ENCODE data around the gene ENO1. TPM values are rescaled to one million over a fixed set of nuclear protein-coding genes. Genes with fewer than 3 reads are reported as not detected.

Gene ENO1
- total and polyA plus RNA-seq, 2 of the 8 experiments (the other 6 are each of a cell fraction or from before 2014, with no cell fraction given), result 1,763 to 2,117 TPM

GRCh38 chr1:8866173-8866791 is 12.2 kb downstream of the ENO1 start:
- FAIRE-seq (no peak), DNase-seq (ENCODE audit: low read depth in 1 of 2, low spot score in 2 of 2) (no peak)
- no peak overlapping the region for H4K5ac ChIP-seq (ENCODE audit: insufficient read length, low read depth, low read length)
- H2AK5ac ChIP-seq (ENCODE audit: low read depth, low read length), result no peak overlapping the region
- TF ChIP-seq POLR2A (IDR thresholded peaks at IDR 0.05; ENCODE audit: control extremely low read depth in 1 of 2, low read depth in 2 of 2, low read length in 2 of 2), result peak in 1 of 2 experiments; percentile 9; a peak in 1 of 3 replicates
- TF ChIP-seq RNF2 (IDR thresholded peaks at IDR 0.05; ENCODE audit: borderline replicate concordance, low read depth, low read length, missing control alignments, poor library complexity, severe bottlenecking), result no peak
- TF ChIP-seq BRCA1 (IDR thresholded peaks at IDR 0.05; ENCODE audit: low read depth, low read length), result no peak
- no peak for TF ChIP-seq TAF7 (optimal IDR thresholded peaks at IDR 0.05; ENCODE audit: borderline replicate concordance, low read depth, low read length)
- TF ChIP-seq SRF (IDR thresholded peaks at IDR 0.05; ENCODE audit: low read depth, low read length), result no peak
- TF ChIP-seq CBX8 (IDR thresholded peaks at IDR 0.05; ENCODE audit: borderline replicate concordance, low read depth, low read length), result no peak
- no peak for TF ChIP-seq EZH2 (IDR thresholded peaks at IDR 0.05; ENCODE audit: low read depth, low read length, severe bottlenecking)
- TF ChIP-seq RBBP5 (IDR thresholded peaks at IDR 0.05; ENCODE audit: borderline replicate concordance, low read depth, low read length), result no peak
- TF ChIP-seq SP1 (IDR thresholded peaks at IDR 0.05; ENCODE audit: low read depth, low read length), result peak; percentile 42; the same call in 1 of the 2 replicates
- H3K27me3 ChIP-seq (replicated peaks in 1 of 4; ENCODE audit: control insufficient read depth in 3 of 4, extremely low read depth in 1 of 4, insufficient read depth in 3 of 4, low read length in 3 of 4), result no peaks in the 10 kb centered on the region
- CTCF ChIA-PET (ENCODE audit: partially characterized antibody), result interaction anchor here (0.7 to 5.7 kb wide), 9 partner anchors 8 to 140 kb away, joined by 3 to 59 read pairs (median 8); partner anchors contain the start of gene ENO1
- peaks cover 4% of the 10 kb centered on the region; the same call in 1 of the 2 replicates for H3K79me1 ChIP-seq (ENCODE audit: low read depth, low read length)
- no peaks in the 10 kb centered on the region for H3K9me3 ChIP-seq (ENCODE audit: insufficient read depth in 2 of 2, low read depth in 1 of 2, low read length in 1 of 2)
- peaks cover 0 to 13% (median 4%) of the 10 kb centered on the region in 4 experiments; a peak in 5 of 7 replicates for H3K4me1 ChIP-seq (replicated peaks in 1 of 4; ENCODE audit: control insufficient read depth in 3 of 4, insufficient read depth in 4 of 4, low read length in 3 of 4)
- H3K36me3 ChIP-seq (ENCODE audit: control insufficient read depth in 2 of 4, insufficient read depth in 4 of 4, low read length in 3 of 4), result peaks cover 73 to 100% (median 94%) of the 10 kb centered on the region in 4 experiments
- no peak overlapping the region for H2BK12ac ChIP-seq (ENCODE audit: low read depth, low read length)
- no peak overlapping the region for H3K18ac ChIP-seq (ENCODE audit: extremely low read depth, low read length)
- WGBS, 2 experiments (ENCODE audit: extremely low coverage in 1 of 2, insufficient coverage in 1 of 2, insufficient read length in 1 of 2, insufficient replicate concordance in 2 of 2, low coverage in 1 of 2, low lambda C conversion rate in 2 of 2, missing lambda C conversion rate in 1 of 2), result 89% methylated on average over 10 of the region's 10 CpGs; no CpG with 5 or more reads in 1 of the 2 experiments
- no peak overlapping the region for H2BK5ac ChIP-seq (ENCODE audit: low read depth, low read length)
- no peak overlapping the region for H3K9ac ChIP-seq (replicated peaks in 1 of 4; ENCODE audit: extremely low read depth in 1 of 4, low read depth in 3 of 4, low read length in 3 of 4)
- no peak overlapping the region for H3K4me3 ChIP-seq (ENCODE audit: extremely low read depth in 1 of 4, insufficient read depth in 2 of 4, low read depth in 3 of 4, low read length in 4 of 4)
- no peak overlapping the region for H3K4me2 ChIP-seq (ENCODE audit: insufficient read depth in 1 of 2, low read depth in 2 of 2, low read length in 2 of 2)
- POLR2A ChIA-PET (ENCODE audit: partially characterized antibody), result interaction anchor here (0.9 to 39.6 kb wide), 6 partner anchors 3 to 202 kb away, joined by 3 to 880 read pairs (median 4); partner anchors contain the start of gene ENO1
- peaks cover 36 to 45% of the 10 kb centered on the region in 2 experiments for H4K20me1 ChIP-seq (replicated peaks in 1 of 2; ENCODE audit: control insufficient read depth in 1 of 2, insufficient read depth in 2 of 2, low read length in 2 of 2)
- H3K56ac ChIP-seq (replicated peaks; ENCODE audit: insufficient read length, low read depth, low read length), result no peak overlapping the region
- H2BK120ac ChIP-seq (replicated peaks; ENCODE audit: low read depth, low read length), result no peak overlapping the region
- H3K23ac ChIP-seq (ENCODE audit: insufficient read length), result no peak overlapping the region
- no peak overlapping the region for H2BK20ac ChIP-seq (ENCODE audit: low read length)
- no peak overlapping the region for H2AFZ ChIP-seq (ENCODE audit: low read length)
- no peak overlapping the region for H4K91ac ChIP-seq (replicated peaks; ENCODE audit: insufficient read length, low read length)
- no peak overlapping the region for H3K27ac ChIP-seq (ENCODE audit: low read depth, low read length)
- H2BK15ac ChIP-seq (ENCODE audit: low read length), result no peak overlapping the region
- peaks cover 0 to 25% of the 10 kb centered on the region in 2 experiments; a peak in 2 of 4 replicates for H3K79me2 ChIP-seq (ENCODE audit: control insufficient read depth in 1 of 2, insufficient read depth in 2 of 2, low read length in 2 of 2)
- no peaks in the 10 kb centered on the region for H3K23me2 ChIP-seq (ENCODE audit: low read depth, low read length)
- no peak overlapping the region; the same call in 1 of the 2 replicates for H4K8ac ChIP-seq (ENCODE audit: extremely low read depth, insufficient read depth, low read length)
- no peak overlapping the region for H3K4ac ChIP-seq (replicated peaks; ENCODE audit: insufficient read length, low read depth, low read length)
- H3K14ac ChIP-seq (ENCODE audit: insufficient read length), result no peak overlapping the region

All from H1 (cell line).